Stimulated activated CD8-positive, alpha-beta memory T cell treated with anti-CD3 and anti-CD28 coated beads, Interleukin-2, amount 100 ng/mL, for 48 hours (primary cell): ENCODE data around the gene ADAMTS7.
"Not testable (repeated sequence)": the region's sequence is repeated elsewhere in the genome, so short reads cannot be mapped to it uniquely, and the experiment has no call there.

Source experiments
- DNase-seq, 2 donors: peaks; one replicate each; pipeline ENCODE4 v3.0.0-alpha.2; 2020; ENCODE audit warnings: low read depth in 2 of 2

Gene ADAMTS7

GRCh38 chr15:78811124-78811824 lies at the start of gene ADAMTS7:
Gene ADAMTS7 (minus strand): TSS chr15:78811464. CDS start chr15:78811220, 244 bp downstream.
- DNase-seq = peak; percentile 37 to 63

GRCh38 chr15:78859971-78860719 lies 48.9 kb upstream of the ADAMTS7 start:
- peak; percentile 47 to 70 for DNase-seq

GRCh38 chr15:78855746-78856145 lies 44.5 kb upstream of the ADAMTS7 start:
- no peak for DNase-seq

- no peak for DNase-seq
Observed at GRCh38 chr15:78854833-78855372, 43.6 kb upstream of the ADAMTS7 start.

- no peak for DNase-seq
Observed at GRCh38 chr15:78853500-78853899, 42.2 kb upstream of the ADAMTS7 start.

GRCh38 chr15:78850941-78851755 lies 39.9 kb upstream of the ADAMTS7 start:
- no peak for DNase-seq

- DNase-seq = no peak
Observed at GRCh38 chr15:78850352-78850751, 39.1 kb upstream of the ADAMTS7 start.

- not testable (repeated sequence) for DNase-seq
Observed at GRCh38 chr15:78847387-78847906, 36.2 kb upstream of the ADAMTS7 start.

- DNase-seq = not testable (repeated sequence)
Observed at GRCh38 chr15:78846906-78847305, 35.6 kb upstream of the ADAMTS7 start.

- no peak for DNase-seq
Observed at GRCh38 chr15:78842519-78842918, 31.3 kb upstream of the ADAMTS7 start.

- no peak for DNase-seq
Observed at GRCh38 chr15:78841891-78842290, 30.6 kb upstream of the ADAMTS7 start.

GRCh38 chr15:78841376-78841706 lies 30.1 kb upstream of the ADAMTS7 start:
- DNase-seq = no peak

GRCh38 chr15:78840661-78841375 lies 29.6 kb upstream of the ADAMTS7 start:
- DNase-seq = no peak

- DNase-seq = not testable (repeated sequence)
Observed at GRCh38 chr15:78839151-78839550, 27.9 kb upstream of the ADAMTS7 start.

- DNase-seq = no peak
Observed at GRCh38 chr15:78838489-78838888, 27.2 kb upstream of the ADAMTS7 start.

GRCh38 chr15:78837543-78837942 lies 26.3 kb upstream of the ADAMTS7 start:
- no peak for DNase-seq

GRCh38 chr15:78837131-78837530 lies 25.9 kb upstream of the ADAMTS7 start:
- no peak for DNase-seq

GRCh38 chr15:78836333-78836732 lies 25.1 kb upstream of the ADAMTS7 start:
- no peak for DNase-seq

GRCh38 chr15:78831229-78832207 lies 20.3 kb upstream of the ADAMTS7 start:
- no peak for DNase-seq
